GM18868 (cell line): ENCODE measurements around the gene RIMS3.
"Not testable (repeated sequence)": the region's sequence is repeated elsewhere in the genome, so short reads cannot be mapped to it uniquely, and the experiment has no call there.

Source experiments
- ATAC-seq: cut with Tn5 transposase; IDR thresholded peaks from one replicate; pipeline ENCODE4 v1.9.1; 2021; ENCODE audit warnings: mild to moderate bottlenecking, moderate library complexity; ENCODE audit not compliant: unreplicated experiment

RIMS3 gene

GRCh38 chr1:40665335-40666171, at the start of gene RIMS3:
RIMS3 (minus strand) TSS chr1:40665682; CDS start chr1:40641925, 23,757 bp downstream.
- ATAC-seq = peak; percentile 72

GRCh38 chr1:40712997-40713396, 47.5 kb upstream of the RIMS3 start:
- ATAC-seq = no peak

GRCh38 chr1:40712405-40712944, 47.0 kb upstream of the RIMS3 start:
- no peak for ATAC-seq

GRCh38 chr1:40711465-40712404, 46.3 kb upstream of the RIMS3 start:
- no peak for ATAC-seq

- no peak for ATAC-seq
Observed at GRCh38 chr1:40710581-40711315, 45.3 kb upstream of the RIMS3 start.

GRCh38 chr1:40709802-40710278, 44.4 kb upstream of the RIMS3 start:
- no peak for ATAC-seq

GRCh38 chr1:40709100-40709801, 43.8 kb upstream of the RIMS3 start:
- peak; percentile 89 for ATAC-seq

- peak; percentile 64 for ATAC-seq
Observed at GRCh38 chr1:40708750-40709099, 43.2 kb upstream of the RIMS3 start.

- ATAC-seq = no peak
Observed at GRCh38 chr1:40706626-40707025, 41.1 kb upstream of the RIMS3 start.

- ATAC-seq = no peak
Observed at GRCh38 chr1:40704817-40705733, 39.6 kb upstream of the RIMS3 start.

GRCh38 chr1:40703316-40703715, 37.8 kb upstream of the RIMS3 start:
- no peak for ATAC-seq

GRCh38 chr1:40702810-40703209, 37.3 kb upstream of the RIMS3 start:
- ATAC-seq = not testable (repeated sequence)

- no peak for ATAC-seq
Observed at GRCh38 chr1:40701684-40702083, 36.2 kb upstream of the RIMS3 start.

GRCh38 chr1:40699787-40700186, 34.3 kb upstream of the RIMS3 start:
- ATAC-seq = peak; percentile 85

GRCh38 chr1:40697436-40697835, 32.0 kb upstream of the RIMS3 start:
- no peak for ATAC-seq

- no peak for ATAC-seq
Observed at GRCh38 chr1:40696294-40696693, 30.8 kb upstream of the RIMS3 start.

GRCh38 chr1:40694353-40694874, 28.9 kb upstream of the RIMS3 start:
- no peak for ATAC-seq

GRCh38 chr1:40693425-40693824, 27.9 kb upstream of the RIMS3 start:
- ATAC-seq = no peak

- peak; percentile 1 for ATAC-seq
Observed at GRCh38 chr1:40692429-40692895, 27.0 kb upstream of the RIMS3 start.
